Measurements from ENCODE around the gene WWOX. TPM values are rescaled to one million over a fixed set of nuclear protein-coding genes. Genes with fewer than 3 reads are reported as not detected.

WWOX gene
- total RNA-seq, 2 donors from 2014 or later: 23.0 to 31.7 TPM

DNA sequence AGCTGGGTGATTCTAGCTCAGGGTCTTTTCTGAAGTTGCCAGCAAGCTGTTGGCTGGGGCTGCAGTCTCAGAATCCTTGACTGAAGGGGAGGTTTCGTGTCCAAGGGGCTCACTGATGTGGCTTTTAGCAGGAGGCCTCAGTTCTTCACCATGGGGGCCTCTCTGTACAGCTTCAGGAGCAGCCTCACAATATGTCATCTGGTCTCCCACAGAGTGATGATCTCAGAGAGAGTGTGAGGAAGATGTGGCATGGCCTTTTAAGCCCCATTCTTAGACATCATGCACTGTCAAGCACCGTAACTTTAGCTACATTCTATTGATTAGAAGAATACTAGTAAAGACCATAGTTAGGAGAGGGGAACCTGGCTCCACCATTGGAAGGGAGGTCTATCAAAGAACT, 732.6 kb downstream of the WWOX start:
- Mint-ChIP-seq H3K36me3 (no peaks in the 10 kb centered on the region), H3K4me3 (no peak overlapping the region), H3K9me3 (no peaks in the 10 kb centered on the region), H3K4me1 (ENCODE audit: low read depth in 2 of 2) (no peaks in the 10 kb centered on the region), H3K27me3 (no peaks in the 10 kb centered on the region), H3K27ac (no peak overlapping the region)
- ATAC-seq: no peak
- no peak for DNase-seq (ENCODE audit: low spot score)

DNA sequence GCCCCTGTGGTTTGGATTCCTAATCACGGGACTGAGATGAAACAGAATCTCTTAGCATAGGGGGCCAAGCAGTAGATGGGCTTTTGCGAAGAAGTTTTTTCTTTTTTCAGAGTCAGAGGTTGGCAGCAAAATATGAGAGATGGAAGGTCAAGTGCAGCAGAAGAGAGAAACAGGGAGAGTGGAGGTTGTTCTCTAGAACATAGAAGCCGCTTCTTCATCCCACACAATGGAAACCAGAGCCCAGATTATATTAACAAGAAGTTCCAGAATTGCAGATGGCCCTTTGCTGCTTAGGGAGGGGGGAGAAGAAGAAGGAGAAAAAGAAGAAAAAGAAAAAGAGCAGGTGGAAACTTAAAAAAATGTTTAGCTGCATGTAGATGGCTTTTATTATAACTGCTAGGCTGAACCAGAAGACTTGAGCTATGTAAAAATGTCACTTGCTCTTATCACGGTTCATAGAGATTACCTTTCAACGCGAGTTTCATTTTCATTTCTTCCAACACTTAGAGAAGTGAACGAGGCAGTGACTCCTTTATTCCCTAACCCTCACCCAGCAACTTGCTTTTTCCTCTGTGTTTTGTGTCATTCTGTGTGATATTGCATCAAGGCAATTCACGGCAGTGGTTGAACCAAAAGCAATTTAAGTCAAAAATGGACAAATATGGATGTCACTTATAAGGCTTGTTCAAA, 737.5 kb downstream of the WWOX start:
- Mint-ChIP-seq H3K27me3 (peaks cover 3 to 5% of the 10 kb centered on the region in 2 donors), H3K4me1 (ENCODE audit: low read depth in 2 of 2) (peaks cover 0 to 3% of the 10 kb centered on the region in 2 donors), H3K27ac (no peak overlapping the region), H3K4me3 (no peak overlapping the region), H3K36me3 (no peaks in the 10 kb centered on the region), H3K9me3 (no peaks in the 10 kb centered on the region)
- DNase-seq (ENCODE audit: low spot score) (no peak), ATAC-seq (no peak)

DNA sequence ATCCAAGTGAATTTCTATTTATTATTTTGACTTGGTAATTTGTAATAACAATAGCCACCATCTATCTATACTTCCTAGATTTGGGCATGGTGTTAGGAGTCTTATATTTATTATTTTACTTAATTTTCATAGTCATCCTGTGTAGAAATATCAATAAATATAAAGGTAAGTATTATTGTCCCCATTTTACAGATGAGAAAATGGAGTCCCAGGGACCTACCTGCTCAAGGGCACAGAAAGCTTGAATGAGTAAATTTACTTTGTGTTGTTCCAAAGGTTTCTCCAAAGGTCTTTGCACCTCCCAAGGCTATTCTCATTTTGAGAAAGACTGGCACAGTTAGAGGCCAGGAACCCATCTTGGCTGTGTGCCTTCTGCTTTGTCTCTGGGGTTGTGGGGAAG, 738.3 kb downstream of the WWOX start:
- peaks cover 4 to 5% of the 10 kb centered on the region in 2 donors for H3K27me3 Mint-ChIP-seq
- no peaks in the 10 kb centered on the region for H3K9me3 Mint-ChIP-seq
- H3K27ac Mint-ChIP-seq: no peak overlapping the region
- no peaks in the 10 kb centered on the region for H3K36me3 Mint-ChIP-seq
- DNase-seq (ENCODE audit: low spot score): no peak
- H3K4me3 Mint-ChIP-seq: no peak overlapping the region
- no peak for ATAC-seq
- H3K4me1 Mint-ChIP-seq (ENCODE audit: low read depth in 2 of 2): peaks cover 0 to 3% of the 10 kb centered on the region in 2 donors

DNA sequence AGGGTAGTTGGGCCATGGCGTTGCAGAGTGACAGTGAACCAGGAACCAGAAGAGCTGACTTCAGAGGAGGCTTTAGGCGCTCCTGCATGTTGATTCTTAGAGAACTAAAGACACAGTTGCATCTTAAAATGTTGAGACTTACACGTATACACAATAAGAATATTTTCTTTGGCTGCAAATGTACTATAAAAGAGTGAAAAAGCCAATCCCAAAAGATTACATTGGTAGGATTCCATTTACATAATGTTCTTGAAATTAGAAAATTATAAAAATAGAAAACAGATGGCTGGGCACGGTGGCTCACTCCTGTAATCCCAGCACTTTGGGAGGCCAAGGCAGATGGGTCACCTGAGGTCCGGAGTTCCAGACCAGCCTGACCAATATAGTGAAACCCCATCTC, 738.8 kb downstream of the WWOX start:
- Mint-ChIP-seq H3K4me3 (no peak overlapping the region), H3K36me3 (no peaks in the 10 kb centered on the region), H3K27ac (peak overlapping the region in 1 of 2 donors; percentile 27), H3K4me1 (ENCODE audit: low read depth in 2 of 2) (peaks cover 0 to 3% of the 10 kb centered on the region in 2 donors), H3K27me3 (peaks cover 5 to 6% of the 10 kb centered on the region in 2 donors), H3K9me3 (no peaks in the 10 kb centered on the region)
- no peak for DNase-seq (ENCODE audit: low spot score)
- ATAC-seq: no peak

DNA sequence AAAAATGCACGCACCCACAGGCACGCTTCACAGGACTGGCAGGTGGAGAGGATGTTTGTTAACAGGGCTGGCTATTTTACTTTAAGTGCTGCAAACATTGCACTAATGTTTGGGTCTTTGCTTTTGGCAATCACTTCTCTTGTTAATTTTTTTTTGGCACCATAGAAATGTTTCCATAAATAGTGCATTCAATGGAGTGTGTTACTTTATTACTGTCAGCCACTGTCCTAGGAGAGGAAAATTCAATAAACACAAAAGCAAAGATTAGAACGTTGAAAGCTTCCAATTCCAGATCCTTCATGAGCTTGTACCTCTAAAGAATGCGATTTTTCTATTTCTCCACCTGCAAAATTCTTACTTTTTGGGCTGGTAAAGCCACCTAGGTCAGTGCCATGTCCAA, 743.5 kb downstream of the WWOX start:
- H3K4me3 Mint-ChIP-seq: no peak overlapping the region
- peaks cover 0 to 3% of the 10 kb centered on the region in 2 donors for H3K4me1 Mint-ChIP-seq (ENCODE audit: low read depth in 2 of 2)
- H3K27me3 Mint-ChIP-seq: peaks cover 5 to 6% of the 10 kb centered on the region in 2 donors
- no peaks in the 10 kb centered on the region for H3K36me3 Mint-ChIP-seq
- DNase-seq (ENCODE audit: low spot score) (no peak), ATAC-seq (no peak)
- no peaks in the 10 kb centered on the region for H3K9me3 Mint-ChIP-seq
- no peak overlapping the region for H3K27ac Mint-ChIP-seq

DNA sequence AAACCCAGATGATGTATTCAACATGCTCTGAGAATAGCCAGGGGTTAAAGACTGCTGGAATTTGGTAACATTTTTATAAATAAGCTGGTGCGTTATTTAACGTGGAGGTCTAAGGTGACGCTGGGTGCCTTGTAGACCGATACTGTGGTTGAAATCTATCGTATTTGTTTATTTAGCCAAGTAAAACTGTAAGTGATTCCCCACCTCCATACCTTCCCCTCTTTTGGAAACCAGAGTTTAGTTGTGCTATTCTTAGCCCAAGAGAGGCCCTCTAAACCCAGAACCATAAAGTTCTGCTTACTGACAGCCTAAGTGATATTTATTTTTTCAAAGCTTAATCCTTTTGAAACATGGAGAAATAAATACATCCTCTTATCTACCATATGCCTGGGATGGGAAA, 744.5 kb downstream of the WWOX start:
- H3K27me3 Mint-ChIP-seq: peaks cover 5 to 6% of the 10 kb centered on the region in 2 donors
- ATAC-seq (no peak), DNase-seq (ENCODE audit: low spot score) (no peak)
- no peaks in the 10 kb centered on the region for H3K36me3 Mint-ChIP-seq
- H3K4me1 Mint-ChIP-seq (ENCODE audit: low read depth in 2 of 2): peaks cover 0 to 3% of the 10 kb centered on the region in 2 donors
- H3K27ac Mint-ChIP-seq: no peak overlapping the region
- no peaks in the 10 kb centered on the region for H3K9me3 Mint-ChIP-seq
- no peak overlapping the region for H3K4me3 Mint-ChIP-seq

DNA sequence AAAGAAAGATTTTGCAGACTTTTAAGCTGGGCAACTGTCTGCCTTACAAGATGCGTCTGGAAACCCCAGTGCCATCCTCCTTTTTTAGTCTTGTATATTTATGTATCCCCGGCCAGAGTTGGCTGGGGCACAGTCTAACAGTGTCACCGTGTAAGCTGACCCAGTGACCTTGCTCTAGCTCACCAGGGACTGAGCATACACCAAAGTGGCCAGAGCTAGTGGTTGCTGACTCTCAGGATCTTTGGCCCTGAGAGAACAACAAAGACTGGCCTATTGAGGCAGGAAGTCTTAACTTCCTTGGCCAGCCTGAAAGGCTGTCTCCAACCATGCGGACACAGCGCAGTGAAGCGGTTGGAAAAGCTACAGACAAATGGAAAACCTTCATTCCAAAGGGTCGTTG, 745.2 kb downstream of the WWOX start:
- Mint-ChIP-seq H3K27me3 (peaks cover 5 to 6% of the 10 kb centered on the region in 2 donors), H3K4me3 (no peak overlapping the region)

DNA sequence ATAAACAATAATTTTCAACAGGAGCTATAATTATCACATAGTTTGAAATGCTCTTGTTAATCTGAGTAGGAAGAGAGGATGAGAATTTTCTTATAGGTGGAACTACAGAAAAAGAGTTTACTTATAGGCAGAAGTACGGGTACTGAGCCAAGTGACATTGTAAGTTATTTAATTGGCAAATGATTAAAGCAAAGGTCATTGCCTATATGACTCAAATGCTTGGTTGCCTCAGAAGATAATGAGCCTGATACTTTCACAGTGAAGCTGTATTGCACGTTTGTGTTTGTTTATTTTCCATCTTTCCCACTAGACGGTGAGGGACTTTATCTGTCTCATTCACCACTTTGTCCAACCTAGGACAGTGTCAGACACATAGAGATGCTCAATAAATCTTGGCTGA, 751.8 kb downstream of the WWOX start:
- Mint-ChIP-seq H3K36me3 (no peaks in the 10 kb centered on the region), H3K4me3 (no peak overlapping the region), H3K4me1 (ENCODE audit: low read depth in 2 of 2) (no peaks in the 10 kb centered on the region), H3K27ac (no peak overlapping the region), H3K27me3 (no peaks in the 10 kb centered on the region), H3K9me3 (no peaks in the 10 kb centered on the region)
- ATAC-seq: no peak
- DNase-seq (ENCODE audit: low spot score): no peak

More for the DNA sequence above, 745.2 kb downstream of the WWOX start:
- Mint-ChIP-seq H3K36me3 (no peaks in the 10 kb centered on the region), H3K4me1 (ENCODE audit: low read depth in 2 of 2) (peaks cover 0 to 3% of the 10 kb centered on the region in 2 donors), H3K27ac (no peak overlapping the region), H3K9me3 (no peaks in the 10 kb centered on the region)
- no peak for ATAC-seq
- no peak for DNase-seq (ENCODE audit: low spot score)

DNA sequence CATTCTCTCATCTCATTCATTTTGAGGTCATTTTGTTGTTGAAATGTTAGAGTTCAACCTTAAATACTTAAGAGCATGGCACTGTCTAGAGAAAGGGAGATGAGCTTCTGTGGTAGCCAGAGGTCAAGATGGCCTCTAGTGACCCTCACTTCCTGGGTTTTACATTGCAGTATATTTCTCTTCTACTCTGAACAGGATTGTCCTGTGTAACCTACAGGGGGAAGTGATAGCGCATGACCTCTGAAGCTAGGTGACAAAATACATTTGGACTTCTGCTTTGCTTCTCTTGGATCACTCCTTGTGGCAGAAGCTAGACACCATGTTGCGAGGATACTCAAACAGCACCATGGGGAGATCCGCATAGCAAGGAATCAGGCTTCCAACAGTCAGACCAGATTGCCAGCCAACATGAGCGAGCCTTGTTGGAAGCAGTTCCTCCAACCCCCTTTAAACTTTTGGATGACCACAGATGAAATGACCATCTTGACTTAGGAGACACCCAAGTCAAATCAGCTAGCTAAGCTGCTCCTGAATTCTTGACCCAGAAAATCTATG, 752.7 kb downstream of the WWOX start:
- Mint-ChIP-seq H3K27me3 (no peaks in the 10 kb centered on the region), H3K4me3 (no peak overlapping the region), H3K4me1 (ENCODE audit: low read depth in 2 of 2) (no peaks in the 10 kb centered on the region)

DNA sequence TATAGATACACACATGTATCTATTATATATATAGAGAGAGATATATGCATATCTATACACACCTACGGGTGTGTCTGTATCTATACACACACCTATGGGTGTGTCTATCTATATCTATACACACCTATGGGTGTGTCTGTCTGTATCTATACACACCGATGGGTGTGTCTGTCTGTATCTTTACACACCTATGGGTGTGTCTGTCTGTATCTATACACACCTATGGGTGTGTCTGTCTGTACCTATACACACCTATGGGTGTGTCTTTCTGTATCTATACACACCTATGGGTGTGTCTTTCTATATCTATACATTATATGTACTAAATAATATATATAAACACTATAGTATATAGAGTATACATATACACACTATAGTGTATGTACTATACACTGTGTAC, 762.6 kb downstream of the WWOX start:
- Mint-ChIP-seq H3K4me1 (ENCODE audit: low read depth in 2 of 2) (no peaks in the 10 kb centered on the region), H3K4me3 (no peak overlapping the region), H3K27ac (no peak overlapping the region), H3K27me3 (no peaks in the 10 kb centered on the region), H3K9me3 (no peaks in the 10 kb centered on the region), H3K36me3 (no peaks in the 10 kb centered on the region)
- no peak for ATAC-seq
- DNase-seq (ENCODE audit: low spot score): no peak

More for the DNA sequence above, 752.7 kb downstream of the WWOX start:
- H3K36me3 Mint-ChIP-seq: no peaks in the 10 kb centered on the region
- no peak overlapping the region for H3K27ac Mint-ChIP-seq
- ATAC-seq (no peak), DNase-seq (ENCODE audit: low spot score) (no peak)
- no peaks in the 10 kb centered on the region for H3K9me3 Mint-ChIP-seq

DNA sequence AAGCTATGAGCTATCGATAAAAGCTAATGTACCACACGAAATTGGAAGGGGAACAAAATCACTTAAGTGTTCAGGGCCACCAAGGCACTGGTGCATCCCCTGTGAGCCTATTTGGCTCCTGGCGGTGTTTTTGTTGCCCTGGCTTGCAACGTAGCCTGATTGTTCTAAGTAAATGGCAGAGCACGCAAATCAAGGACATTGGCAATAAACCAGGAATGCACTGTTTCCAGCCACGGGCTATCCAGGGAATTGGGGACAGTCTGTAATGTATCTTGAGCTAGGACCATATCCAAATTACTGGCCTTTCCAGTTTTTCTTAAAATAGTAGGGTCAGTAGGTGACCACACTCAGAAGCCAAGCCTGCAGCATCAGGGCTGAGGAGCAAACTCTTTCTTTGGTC, 767.1 kb downstream of the WWOX start:
- Mint-ChIP-seq H3K27ac (no peak overlapping the region), H3K4me3 (no peak overlapping the region), H3K36me3 (no peaks in the 10 kb centered on the region), H3K27me3 (no peaks in the 10 kb centered on the region), H3K4me1 (ENCODE audit: low read depth in 2 of 2) (no peaks in the 10 kb centered on the region), H3K9me3 (no peaks in the 10 kb centered on the region)
- ATAC-seq: no peak
- no peak for DNase-seq (ENCODE audit: low spot score)

DNA sequence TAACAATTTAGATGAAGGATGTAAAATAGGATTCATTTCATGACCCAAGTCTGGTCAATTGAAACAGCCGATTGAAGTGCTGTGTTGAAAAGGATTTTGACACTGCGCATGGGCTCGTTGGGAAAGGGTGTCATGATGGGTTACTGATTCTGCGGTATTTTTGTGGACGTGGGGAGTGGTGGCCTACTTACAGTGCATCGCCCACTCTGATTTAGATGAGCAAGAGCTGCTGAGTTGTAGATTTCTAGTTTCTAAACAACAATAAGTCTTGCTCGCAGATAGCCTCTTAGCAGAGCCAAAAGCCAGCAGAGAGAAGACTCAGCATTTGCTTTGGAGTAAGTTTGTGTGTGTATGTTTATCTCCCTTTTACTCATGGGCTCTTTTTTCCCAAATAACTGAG, 770.0 kb downstream of the WWOX start:
- no peaks in the 10 kb centered on the region for H3K27me3 Mint-ChIP-seq
- no peak for ATAC-seq
- DNase-seq (ENCODE audit: low spot score): no peak
- H3K4me3 Mint-ChIP-seq: no peak overlapping the region
- H3K9me3 Mint-ChIP-seq: no peaks in the 10 kb centered on the region
- H3K36me3 Mint-ChIP-seq: no peaks in the 10 kb centered on the region
- H3K4me1 Mint-ChIP-seq (ENCODE audit: low read depth in 2 of 2): no peaks in the 10 kb centered on the region
- no peak overlapping the region for H3K27ac Mint-ChIP-seq

DNA sequence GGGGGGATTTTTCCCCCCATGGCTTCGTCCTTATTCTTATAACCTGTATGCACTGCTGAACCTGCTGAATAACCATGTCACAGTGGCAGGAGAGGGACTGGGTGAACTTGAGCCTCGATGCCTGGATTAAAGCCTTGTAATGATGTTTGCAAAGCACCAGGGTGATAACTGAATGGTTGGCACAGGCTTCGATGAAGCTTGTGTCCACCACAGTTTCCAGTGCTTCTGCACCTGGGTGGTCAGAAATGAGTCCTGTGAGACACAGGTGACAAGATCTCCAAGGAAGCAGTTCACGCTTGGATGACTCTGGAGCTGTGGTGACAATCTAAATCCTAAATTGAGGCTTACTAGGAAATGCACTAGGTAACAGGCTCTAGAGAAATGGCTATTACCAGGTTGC, 771.8 kb downstream of the WWOX start:
- Mint-ChIP-seq H3K9me3 (no peaks in the 10 kb centered on the region), H3K4me3 (no peak overlapping the region), H3K4me1 (ENCODE audit: low read depth in 2 of 2) (no peaks in the 10 kb centered on the region), H3K27me3 (no peaks in the 10 kb centered on the region), H3K27ac (no peak overlapping the region), H3K36me3 (no peaks in the 10 kb centered on the region)
- DNase-seq (ENCODE audit: low spot score): no peak
- ATAC-seq: no peak

DNA sequence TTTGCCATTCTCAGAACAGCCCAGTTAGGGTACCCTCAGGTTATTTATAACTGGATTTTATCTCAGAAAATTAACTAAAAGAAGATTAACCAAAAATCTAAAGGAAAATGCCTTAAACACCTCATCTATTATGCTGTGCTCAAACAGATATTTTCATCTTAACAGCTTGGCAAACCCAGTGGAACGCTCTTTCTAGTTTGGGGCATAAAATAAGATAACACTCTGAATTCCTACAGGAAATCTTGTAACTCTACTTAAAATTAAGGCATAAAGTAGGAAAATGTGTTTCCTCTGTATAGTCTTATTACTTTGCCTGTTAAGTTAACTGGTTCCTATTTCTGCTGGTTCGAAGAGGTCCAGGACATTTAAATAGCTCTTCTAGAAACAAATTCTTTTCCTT, 777.2 kb downstream of the WWOX start:
- peaks cover 0 to 2% of the 10 kb centered on the region in 2 donors for H3K27me3 Mint-ChIP-seq
- H3K4me1 Mint-ChIP-seq (ENCODE audit: low read depth in 2 of 2): no peaks in the 10 kb centered on the region
- no peaks in the 10 kb centered on the region for H3K9me3 Mint-ChIP-seq
- ATAC-seq (no peak), DNase-seq (ENCODE audit: low spot score) (no peak)
- no peak overlapping the region for H3K27ac Mint-ChIP-seq
- no peak overlapping the region for H3K4me3 Mint-ChIP-seq
- H3K36me3 Mint-ChIP-seq: no peaks in the 10 kb centered on the region
